ENCODE data around the gene POTEE.
"Not testable (repeated sequence)": the region's sequence is repeated elsewhere in the genome, so short reads cannot be mapped to it uniquely, and the experiment has no call there.

DNA sequence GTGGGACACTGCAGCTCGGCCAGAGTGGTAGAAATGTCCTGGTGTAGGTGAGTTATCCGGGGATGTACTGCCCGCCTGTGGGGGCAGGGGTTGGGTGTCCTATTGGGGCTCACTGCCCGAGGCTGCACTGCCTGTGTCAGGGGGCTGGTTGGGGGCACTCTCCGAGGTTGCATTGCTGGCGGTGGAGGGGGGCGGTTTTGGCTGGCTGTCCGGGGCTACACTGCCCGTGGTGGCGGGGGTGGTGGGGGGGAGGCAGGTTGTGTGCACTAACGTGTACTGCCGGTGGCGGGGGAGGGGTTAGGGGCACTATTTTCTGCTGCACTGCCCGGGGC, 403 bp downstream of the POTEE start:
- TF ChIP-seq, protein P1, sequence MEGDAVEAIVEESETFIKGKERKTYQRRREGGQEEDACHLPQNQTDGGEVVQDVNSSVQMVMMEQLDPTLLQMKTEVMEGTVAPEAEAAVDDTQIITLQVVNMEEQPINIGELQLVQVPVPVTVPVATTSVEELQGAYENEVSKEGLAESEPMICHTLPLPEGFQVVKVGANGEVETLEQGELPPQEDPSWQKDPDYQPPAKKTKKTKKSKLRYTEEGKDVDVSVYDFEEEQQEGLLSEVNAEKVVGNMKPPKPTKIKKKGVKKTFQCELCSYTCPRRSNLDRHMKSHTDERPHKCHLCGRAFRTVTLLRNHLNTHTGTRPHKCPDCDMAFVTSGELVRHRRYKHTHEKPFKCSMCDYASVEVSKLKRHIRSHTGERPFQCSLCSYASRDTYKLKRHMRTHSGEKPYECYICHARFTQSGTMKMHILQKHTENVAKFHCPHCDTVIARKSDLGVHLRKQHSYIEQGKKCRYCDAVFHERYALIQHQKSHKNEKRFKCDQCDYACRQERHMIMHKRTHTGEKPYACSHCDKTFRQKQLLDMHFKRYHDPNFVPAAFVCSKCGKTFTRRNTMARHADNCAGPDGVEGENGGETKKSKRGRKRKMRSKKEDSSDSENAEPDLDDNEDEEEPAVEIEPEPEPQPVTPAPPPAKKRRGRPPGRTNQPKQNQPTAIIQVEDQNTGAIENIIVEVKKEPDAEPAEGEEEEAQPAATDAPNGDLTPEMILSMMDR (optimal IDR thresholded peaks at IDR 0.05 in 1 of 3, IDR thresholded peaks at IDR 0.05 in 1 of 3, conservative IDR thresholded peaks at IDR 0.05 in 1 of 3; ENCODE audit: extremely low read depth in 1 of 3, insufficient read depth in 2 of 3, low read length in 3 of 3): not testable (repeated sequence)
- TF ChIP-seq EZH2 (IDR thresholded peaks at IDR 0.05; ENCODE audit: low read length): not testable (repeated sequence)

Measured in keratinocyte (primary cell).